Bronchial epithelial cell (primary cell): ENCODE data around the gene NQO2. TPM values are rescaled to one million over a fixed set of nuclear protein-coding genes. Genes with fewer than 3 reads are reported as not detected.

ENCODE experiments used
- DNase-seq: peaks from one replicate; pipeline ENCODE4 v3.0.0-alpha.2; 2010; ENCODE audit warnings: low read depth
- FAIRE-seq: peaks from 2 replicates; lab custom pipeline; 2011; peaks lifted over from hg19 to GRCh38; lab: Jason Lieb, UNC
- H3K27me3 ChIP-seq: 2 replicates; pipeline ENCODE4 v1.5.1; 2011; ENCODE audit warnings: low read length; ENCODE audit not compliant: control insufficient read depth, insufficient read depth
- H3K36me3 ChIP-seq: 2 replicates; pipeline ENCODE4 v1.5.1; 2011; ENCODE audit warnings: low read length; ENCODE audit not compliant: control insufficient read depth, insufficient read depth
- H3K4me3 ChIP-seq: 2 replicates; pipeline ENCODE4 v1.5.1; 2011; ENCODE audit warnings: mild to moderate bottlenecking, low read depth, low read length, control low read depth
- total RNA-seq: library from RNA; depleted of rRNA; stranded (reverse); fragments of >200 nt; gene quantifications from 2 replicates; pipeline ENCODE4 v1.2.1, GENCODE V29; 2014
- TF ChIP-seq, protein P1 (sequence below): IDR thresholded peaks from 2 replicates; pipeline ENCODE4 v1.5.1; 2011; ENCODE audit warnings: mild to moderate bottlenecking, moderate library complexity, low read length, control low read depth, inconsistent platforms; ENCODE audit not compliant: insufficient read depth, severe bottlenecking

The NQO2 gene
- total RNA-seq, 1 donor from 2014 or later: 20.5 TPM

DNA sequence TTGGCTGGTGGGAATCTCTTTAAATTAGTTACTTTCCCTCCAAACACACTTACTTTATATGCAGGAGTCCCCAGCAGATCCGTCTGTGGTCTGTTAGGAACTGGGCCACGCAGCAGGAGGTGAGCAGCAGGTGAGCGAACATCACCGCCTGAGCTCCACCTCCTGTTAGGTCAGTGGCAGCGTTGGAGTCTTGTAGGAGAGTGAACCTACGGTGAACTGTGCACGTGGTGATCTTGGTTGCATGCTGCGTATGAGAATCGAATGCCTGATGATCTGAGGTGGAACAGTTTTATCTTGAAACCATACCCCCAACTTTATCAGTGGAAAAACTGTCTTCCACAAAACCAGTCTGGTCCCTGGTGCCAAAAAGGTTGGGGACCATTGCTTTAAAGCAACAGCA, 33.3 kb upstream of the NQO2 start:
- Histone ChIP-seq H3K36me3 (no peaks in the 10 kb centered on the region), H3K4me3 (no peak overlapping the region), H3K27me3 (no peaks in the 10 kb centered on the region)
- TF ChIP-seq, protein P1, sequence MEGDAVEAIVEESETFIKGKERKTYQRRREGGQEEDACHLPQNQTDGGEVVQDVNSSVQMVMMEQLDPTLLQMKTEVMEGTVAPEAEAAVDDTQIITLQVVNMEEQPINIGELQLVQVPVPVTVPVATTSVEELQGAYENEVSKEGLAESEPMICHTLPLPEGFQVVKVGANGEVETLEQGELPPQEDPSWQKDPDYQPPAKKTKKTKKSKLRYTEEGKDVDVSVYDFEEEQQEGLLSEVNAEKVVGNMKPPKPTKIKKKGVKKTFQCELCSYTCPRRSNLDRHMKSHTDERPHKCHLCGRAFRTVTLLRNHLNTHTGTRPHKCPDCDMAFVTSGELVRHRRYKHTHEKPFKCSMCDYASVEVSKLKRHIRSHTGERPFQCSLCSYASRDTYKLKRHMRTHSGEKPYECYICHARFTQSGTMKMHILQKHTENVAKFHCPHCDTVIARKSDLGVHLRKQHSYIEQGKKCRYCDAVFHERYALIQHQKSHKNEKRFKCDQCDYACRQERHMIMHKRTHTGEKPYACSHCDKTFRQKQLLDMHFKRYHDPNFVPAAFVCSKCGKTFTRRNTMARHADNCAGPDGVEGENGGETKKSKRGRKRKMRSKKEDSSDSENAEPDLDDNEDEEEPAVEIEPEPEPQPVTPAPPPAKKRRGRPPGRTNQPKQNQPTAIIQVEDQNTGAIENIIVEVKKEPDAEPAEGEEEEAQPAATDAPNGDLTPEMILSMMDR: no peak
- FAIRE-seq (no peak), DNase-seq (no peak)

DNA sequence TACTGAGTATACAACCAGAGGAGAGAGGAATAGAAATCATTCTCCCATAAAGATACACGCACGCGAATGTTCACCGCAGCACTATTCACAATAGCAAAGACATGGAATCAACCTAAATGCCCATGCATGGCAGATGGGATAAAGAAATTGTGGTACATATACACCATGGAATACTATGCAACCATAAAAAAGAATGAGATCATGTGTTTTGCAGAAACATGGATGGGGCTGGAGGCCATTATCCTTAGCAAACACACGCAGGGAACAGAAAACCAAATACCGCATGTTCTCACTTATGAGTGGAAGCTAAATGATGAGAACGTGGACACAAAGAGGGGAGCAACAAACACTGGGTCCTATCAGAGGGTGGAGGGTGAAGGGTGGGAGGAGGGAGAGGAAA, 31.8 kb upstream of the NQO2 start:
- FAIRE-seq (no peak), DNase-seq (no peak)
- H3K4me3 ChIP-seq: no peak overlapping the region
- H3K36me3 ChIP-seq: no peaks in the 10 kb centered on the region
- TF ChIP-seq, protein P1: no peak
- no peaks in the 10 kb centered on the region for H3K27me3 ChIP-seq

DNA sequence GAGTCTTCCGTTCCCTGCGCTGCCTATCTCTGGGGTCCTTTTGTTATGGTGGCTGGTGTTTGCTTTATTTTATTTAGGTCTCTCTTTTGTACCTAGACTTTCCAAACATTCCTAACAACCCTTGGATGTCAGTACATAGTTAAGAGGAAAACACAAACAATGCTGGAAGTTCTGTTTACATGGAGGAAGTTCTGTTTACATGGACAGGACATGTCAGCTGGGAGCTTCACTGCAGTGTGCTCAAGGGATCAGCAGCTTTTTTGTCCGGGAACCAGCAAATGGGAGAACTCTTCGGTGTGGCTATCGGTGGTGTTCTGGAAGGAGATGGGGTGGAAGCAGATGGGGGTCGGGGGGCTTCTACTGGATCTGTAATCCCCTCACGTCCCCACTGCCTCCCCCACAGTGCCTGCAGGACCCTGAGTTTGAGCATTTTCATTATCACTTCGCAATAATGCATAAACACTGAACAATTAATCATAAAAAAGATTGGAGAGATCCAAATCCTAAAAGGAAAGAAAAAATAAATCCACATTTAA, 31.0 kb upstream of the NQO2 start:
- no peaks in the 10 kb centered on the region for H3K27me3 ChIP-seq
- no peaks in the 10 kb centered on the region for H3K36me3 ChIP-seq
- no peak overlapping the region for H3K4me3 ChIP-seq
- TF ChIP-seq, protein P1: no peak
- FAIRE-seq (no peak), DNase-seq (no peak)

DNA sequence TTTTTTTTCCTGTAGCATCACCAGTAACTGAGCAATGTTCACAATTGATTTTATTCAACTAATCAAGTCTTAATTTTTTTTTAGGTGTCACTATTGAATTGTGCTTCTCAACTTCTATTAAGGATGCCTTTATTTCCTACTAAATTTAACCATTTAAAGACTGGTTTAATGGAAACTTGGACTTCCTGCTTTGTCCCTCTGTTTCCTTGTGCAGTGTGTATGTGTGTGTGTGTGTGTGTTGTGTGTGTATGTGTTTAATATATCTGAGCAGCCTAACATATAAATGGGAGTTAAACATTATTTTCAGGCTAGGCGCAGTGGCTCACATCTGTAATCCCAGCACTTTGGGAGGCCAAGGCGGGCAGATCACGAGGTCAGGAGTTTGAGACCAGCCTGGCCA, 30.1 kb upstream of the NQO2 start:
- Histone ChIP-seq H3K36me3 (no peaks in the 10 kb centered on the region), H3K27me3 (no peaks in the 10 kb centered on the region), H3K4me3 (no peak overlapping the region)
- FAIRE-seq (no peak), DNase-seq (no peak)
- TF ChIP-seq, protein P1: no peak

DNA sequence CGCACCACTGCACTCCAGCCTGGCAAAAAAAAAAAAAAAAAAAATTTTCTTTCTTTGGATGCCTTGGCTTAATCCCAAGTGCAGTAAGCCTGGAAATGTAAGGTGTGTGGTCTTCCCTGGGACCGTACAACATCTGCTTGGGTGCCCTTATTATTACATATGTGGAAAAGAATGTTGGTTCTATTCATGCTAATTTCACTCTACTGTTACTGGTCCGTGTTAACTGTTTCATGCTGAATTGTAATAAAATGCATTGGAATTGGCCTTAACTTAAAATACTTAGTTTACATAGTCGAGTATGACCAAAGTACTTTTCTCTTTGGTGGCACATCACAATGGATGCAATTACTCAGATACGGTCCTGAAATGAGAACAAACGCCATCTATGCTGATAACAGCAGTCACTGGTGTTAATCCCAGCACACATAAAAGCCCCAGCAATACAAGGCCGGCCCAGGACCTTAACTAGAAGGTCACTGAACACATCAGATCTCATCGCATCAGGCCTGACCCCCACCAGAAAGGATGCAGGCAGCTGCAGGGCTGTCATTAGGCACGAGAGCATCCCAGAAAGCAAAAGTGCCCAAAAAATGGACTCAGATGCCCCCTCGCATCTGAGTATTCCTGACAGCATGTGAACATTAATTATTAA, 29.5 kb upstream of the NQO2 start:
- peak overlapping the region; percentile 62 for H3K4me3 ChIP-seq
- TF ChIP-seq, protein P1: no peak
- H3K27me3 ChIP-seq: no peaks in the 10 kb centered on the region
- DNase-seq (no peak), FAIRE-seq (no peak)
- no peaks in the 10 kb centered on the region for H3K36me3 ChIP-seq
